GM23248 (cell line): ENCODE results near the gene TRDMT1.

ENCODE experiments used
- EZH2 ChIP-seq: fragments of 200-600 bp; sonication (generic); IDR thresholded peaks from 2 replicates; pipeline ENCODE4 v1.6.1; 2018; ENCODE audit warnings: antibody characterized with exemption, mild to moderate bottlenecking; ENCODE audit not compliant: insufficient read depth, poor library complexity, severe bottlenecking
- EZH2phosphoT487 ChIP-seq: fragments of 200-600 bp; sonication (generic); IDR thresholded peaks from 2 replicates; pipeline ENCODE4 v1.6.1; 2018; ENCODE audit warnings: antibody characterized with exemption, moderate library complexity, mild to moderate bottlenecking, low read depth; ENCODE audit not compliant: insufficient read depth

DNA sequence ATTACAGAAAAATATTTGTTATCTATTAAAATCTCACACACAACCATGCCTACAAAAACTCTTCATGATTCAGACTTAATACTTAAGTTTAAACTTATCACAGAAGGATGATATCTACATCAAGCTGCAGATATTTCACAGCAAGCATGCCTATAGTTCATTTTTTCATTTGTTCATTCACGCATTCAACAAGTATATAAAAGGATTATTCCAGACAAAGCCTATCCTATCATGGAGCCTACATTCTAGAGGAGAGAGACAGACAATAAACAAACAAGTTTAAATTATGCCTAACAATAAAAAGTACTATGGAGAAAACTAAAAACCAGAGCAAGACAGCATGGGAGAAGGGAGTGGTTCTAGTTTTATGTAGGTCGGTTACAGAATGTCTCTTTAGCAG, 10.9 kb downstream of the TRDMT1 start:
- TF ChIP-seq EZH2: no peak
- TF ChIP-seq EZH2phosphoT487: no peak
